Fibroblast of the aortic adventitia (primary cell): ENCODE measurements around the gene KNSTRN. TPM values are rescaled to one million over a fixed set of nuclear protein-coding genes. Genes with fewer than 3 reads are reported as not detected.

ENCODE experiments used
- DNase-seq: peaks from one replicate; pipeline ENCODE4 v3.0.0-alpha.2; 2010; ENCODE audit warnings: low read depth
- H3K4me3 ChIP-seq: 2 replicates; pipeline ENCODE4 v1.5.1; 2011; ENCODE audit warnings: low read depth, mild to moderate bottlenecking, control low read depth, low read length, moderate library complexity
- total RNA-seq: library from RNA; depleted of rRNA; stranded (reverse); fragments of >200 nt; gene quantifications from 2 replicates; pipeline ENCODE4 v1.2.3, GENCODE V29; 2012; ENCODE audit warnings: low replicate concordance
- TF ChIP-seq, protein P1 (sequence below): IDR thresholded peaks from 2 replicates; pipeline ENCODE4 v1.5.1; 2011; ENCODE audit warnings: mild to moderate bottlenecking, low read length, control low read depth, inconsistent platforms; ENCODE audit not compliant: insufficient read depth

KNSTRN gene
- total RNA-seq, 1 donor = 44.1 TPM

GRCh38 chr15:40354408-40355171 is 27.9 kb upstream of the KNSTRN start:
- TF ChIP-seq, protein P1, sequence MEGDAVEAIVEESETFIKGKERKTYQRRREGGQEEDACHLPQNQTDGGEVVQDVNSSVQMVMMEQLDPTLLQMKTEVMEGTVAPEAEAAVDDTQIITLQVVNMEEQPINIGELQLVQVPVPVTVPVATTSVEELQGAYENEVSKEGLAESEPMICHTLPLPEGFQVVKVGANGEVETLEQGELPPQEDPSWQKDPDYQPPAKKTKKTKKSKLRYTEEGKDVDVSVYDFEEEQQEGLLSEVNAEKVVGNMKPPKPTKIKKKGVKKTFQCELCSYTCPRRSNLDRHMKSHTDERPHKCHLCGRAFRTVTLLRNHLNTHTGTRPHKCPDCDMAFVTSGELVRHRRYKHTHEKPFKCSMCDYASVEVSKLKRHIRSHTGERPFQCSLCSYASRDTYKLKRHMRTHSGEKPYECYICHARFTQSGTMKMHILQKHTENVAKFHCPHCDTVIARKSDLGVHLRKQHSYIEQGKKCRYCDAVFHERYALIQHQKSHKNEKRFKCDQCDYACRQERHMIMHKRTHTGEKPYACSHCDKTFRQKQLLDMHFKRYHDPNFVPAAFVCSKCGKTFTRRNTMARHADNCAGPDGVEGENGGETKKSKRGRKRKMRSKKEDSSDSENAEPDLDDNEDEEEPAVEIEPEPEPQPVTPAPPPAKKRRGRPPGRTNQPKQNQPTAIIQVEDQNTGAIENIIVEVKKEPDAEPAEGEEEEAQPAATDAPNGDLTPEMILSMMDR = peak; percentile 78
- peak; percentile 57 for DNase-seq
- H3K4me3 ChIP-seq = no peak overlapping the region

DNA sequence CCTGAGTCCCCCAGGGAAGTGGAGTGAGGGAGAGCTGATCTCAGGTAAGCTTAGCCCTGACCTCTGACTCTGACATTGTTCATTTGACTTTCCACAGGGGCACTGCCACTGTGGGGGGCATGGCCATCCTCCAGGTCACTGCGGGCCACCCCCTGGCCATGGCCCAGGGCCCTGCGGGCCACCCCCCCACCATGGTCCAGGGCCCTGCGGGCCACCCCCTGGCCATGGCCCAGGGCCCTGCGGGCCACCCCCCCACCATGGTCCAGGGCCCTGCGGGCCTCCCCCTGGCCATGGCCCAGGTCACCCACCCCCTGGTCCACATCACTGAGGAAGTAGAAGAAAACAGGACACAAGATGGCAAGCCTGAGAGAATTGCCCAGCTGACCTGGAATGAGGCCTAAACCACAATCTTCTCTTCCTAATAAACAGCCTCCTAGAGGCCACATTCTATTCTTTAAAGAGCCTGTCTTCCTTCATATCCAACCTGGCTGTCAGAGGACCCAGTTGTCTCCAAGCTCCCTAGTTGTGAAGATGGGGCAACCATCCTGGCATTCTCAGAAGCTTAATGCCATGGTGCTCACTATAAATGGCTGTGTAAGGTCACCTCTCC is 26.4 kb upstream of the KNSTRN start:
- no peak overlapping the region for H3K4me3 ChIP-seq
- TF ChIP-seq, protein P1 = no peak
- DNase-seq = no peak

DNA sequence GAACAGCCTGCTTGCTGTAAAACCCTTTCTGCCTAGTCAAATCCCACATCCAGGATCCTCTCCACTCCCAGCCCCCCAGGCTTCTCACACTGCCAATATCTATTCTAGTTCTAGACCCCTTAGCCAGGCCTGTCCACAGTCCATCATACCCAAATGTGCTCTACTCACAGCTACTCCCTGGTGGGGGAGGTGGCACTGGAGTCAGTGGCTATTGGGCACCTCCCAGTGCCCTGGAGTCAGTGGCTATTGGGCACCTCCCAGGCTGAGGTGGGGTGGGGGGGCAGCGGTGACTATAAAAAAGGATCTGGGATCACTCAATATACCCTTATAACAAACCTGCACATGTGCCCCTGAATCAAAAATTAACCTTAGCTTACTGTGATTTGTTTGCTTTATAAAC is 25.3 kb upstream of the KNSTRN start:
- DNase-seq = no peak
- H3K4me3 ChIP-seq = no peak overlapping the region
- TF ChIP-seq, protein P1 = no peak

GRCh38 chr15:40357723-40358470 is 24.6 kb upstream of the KNSTRN start, which contains the start of gene DISP2:
DISP2 (plus strand) TSS chr15:40358219; CDS start chr15:40358322, 103 bp downstream.
- peak; percentile 72 for DNase-seq

DNA sequence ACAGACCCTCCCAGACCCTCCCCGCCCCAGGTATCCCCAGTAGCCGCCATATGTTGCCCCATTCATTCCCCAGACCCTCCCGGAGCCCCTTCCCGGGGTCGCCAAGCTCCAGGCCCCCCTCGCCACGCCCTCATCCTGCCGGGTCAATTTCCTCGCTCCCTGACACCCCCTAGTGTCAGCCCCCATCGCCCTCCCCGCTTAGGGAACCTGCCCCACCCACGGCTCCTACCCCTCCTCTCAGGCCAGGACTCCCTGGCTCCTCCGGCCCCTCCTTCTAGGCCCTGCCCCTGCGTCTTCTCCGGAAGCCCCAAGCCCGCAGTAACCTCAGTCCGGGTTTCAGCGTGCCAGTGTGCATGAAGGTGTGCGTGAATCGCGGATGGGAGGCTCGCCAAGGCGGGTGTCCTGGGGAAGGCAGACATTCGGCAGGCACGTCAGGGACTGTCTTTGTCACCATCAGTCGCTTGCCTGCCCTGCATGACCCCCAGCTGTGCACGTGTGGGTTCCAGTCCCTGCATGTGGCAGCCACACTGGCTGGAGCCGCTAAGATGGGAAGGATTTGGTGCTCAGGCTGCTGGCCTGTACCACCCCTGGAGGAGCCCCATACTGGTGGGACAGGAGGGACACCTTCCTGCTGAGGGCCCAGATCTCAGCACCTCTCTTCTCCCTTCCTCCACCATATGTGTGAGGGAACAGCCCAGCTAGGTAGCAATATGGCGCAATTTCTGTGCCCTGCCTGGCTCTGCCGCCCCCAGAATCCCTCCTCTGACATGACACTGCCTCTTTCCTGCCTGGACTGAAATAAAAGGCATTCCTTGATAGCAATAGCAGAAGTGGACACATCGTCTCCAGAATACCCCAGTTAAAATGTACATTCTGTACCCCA is 23.8 kb upstream of the KNSTRN start:
- TF ChIP-seq, protein P1 = no peak
- H3K4me3 ChIP-seq = peak overlapping the region; percentile 60
- no peak for DNase-seq

More at GRCh38 chr15:40357723-40358470, 24.6 kb upstream of the KNSTRN start, which contains the start of gene DISP2:
- H3K4me3 ChIP-seq = peak within 1 kb of the TSS; percentile 61
- TF ChIP-seq, protein P1 = no peak

DNA sequence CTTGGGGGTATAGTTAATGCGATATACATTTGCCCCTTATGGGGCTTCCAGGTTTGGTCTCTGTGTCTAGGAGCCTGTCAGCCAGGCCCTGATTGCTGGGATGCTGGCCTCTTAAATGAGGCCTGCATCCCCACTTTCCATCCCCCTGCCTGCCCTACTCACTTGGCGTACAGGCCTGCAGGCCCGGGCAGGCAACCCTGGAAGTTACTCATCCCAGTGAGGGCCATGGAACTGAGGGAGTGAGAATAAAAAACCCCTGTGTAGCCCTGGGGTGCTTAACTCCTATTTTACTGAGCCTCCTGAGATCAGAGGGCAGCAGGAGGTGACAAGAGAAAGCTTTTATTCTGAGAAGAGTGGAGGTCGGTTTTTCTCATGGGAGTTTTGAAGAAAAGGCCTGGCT is 22.5 kb upstream of the KNSTRN start:
- DNase-seq = no peak
- TF ChIP-seq, protein P1 = no peak
- H3K4me3 ChIP-seq = no peak overlapping the region
